Breast epithelium (tissue), 3 donors: ENCODE results near the gene CFL1.

Experiments
- POLR2AphosphoS5 ChIP-seq, 3 donors: sonication (generic); formaldehyde crosslinking; IDR thresholded peaks; one replicate each; pipeline ENCODE4 v1.6.1; 2017; ENCODE audit warnings: antibody characterized with exemption in 3 of 3
- TF ChIP-seq, protein P1 (sequence below), 3 donors: fragments of 450-650 bp; IDR thresholded peaks; one replicate each; pipeline ENCODE4 v1.5.1; 2016 to 2017; ENCODE audit warnings: antibody characterized with exemption in 3 of 3, mild to moderate bottlenecking in 3 of 3, moderate library complexity in 3 of 3

GRCh38 chr11:65808744-65809341 is 49.1 kb downstream of the CFL1 start:
- TF ChIP-seq, protein P1, sequence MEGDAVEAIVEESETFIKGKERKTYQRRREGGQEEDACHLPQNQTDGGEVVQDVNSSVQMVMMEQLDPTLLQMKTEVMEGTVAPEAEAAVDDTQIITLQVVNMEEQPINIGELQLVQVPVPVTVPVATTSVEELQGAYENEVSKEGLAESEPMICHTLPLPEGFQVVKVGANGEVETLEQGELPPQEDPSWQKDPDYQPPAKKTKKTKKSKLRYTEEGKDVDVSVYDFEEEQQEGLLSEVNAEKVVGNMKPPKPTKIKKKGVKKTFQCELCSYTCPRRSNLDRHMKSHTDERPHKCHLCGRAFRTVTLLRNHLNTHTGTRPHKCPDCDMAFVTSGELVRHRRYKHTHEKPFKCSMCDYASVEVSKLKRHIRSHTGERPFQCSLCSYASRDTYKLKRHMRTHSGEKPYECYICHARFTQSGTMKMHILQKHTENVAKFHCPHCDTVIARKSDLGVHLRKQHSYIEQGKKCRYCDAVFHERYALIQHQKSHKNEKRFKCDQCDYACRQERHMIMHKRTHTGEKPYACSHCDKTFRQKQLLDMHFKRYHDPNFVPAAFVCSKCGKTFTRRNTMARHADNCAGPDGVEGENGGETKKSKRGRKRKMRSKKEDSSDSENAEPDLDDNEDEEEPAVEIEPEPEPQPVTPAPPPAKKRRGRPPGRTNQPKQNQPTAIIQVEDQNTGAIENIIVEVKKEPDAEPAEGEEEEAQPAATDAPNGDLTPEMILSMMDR (IDR thresholded peaks at IDR 0.05) = no peak
- TF ChIP-seq POLR2AphosphoS5 (IDR thresholded peaks at IDR 0.05) = no peak
